ENCODE data around the gene SLC45A1.

- no peak for TF ChIP-seq CTCF (IDR thresholded peaks at IDR 0.05)
- TF ChIP-seq EP300 (IDR thresholded peaks at IDR 0.05), result no peak
Measured at GRCh38 chr1:8352471-8352845, 34.5 kb downstream of the SLC45A1 start.
